ENCODE measurements around the gene PSG7.
"Not testable (repeated sequence)": the region's sequence is repeated elsewhere in the genome, so short reads cannot be mapped to it uniquely, and the experiment has no call there.

DNA sequence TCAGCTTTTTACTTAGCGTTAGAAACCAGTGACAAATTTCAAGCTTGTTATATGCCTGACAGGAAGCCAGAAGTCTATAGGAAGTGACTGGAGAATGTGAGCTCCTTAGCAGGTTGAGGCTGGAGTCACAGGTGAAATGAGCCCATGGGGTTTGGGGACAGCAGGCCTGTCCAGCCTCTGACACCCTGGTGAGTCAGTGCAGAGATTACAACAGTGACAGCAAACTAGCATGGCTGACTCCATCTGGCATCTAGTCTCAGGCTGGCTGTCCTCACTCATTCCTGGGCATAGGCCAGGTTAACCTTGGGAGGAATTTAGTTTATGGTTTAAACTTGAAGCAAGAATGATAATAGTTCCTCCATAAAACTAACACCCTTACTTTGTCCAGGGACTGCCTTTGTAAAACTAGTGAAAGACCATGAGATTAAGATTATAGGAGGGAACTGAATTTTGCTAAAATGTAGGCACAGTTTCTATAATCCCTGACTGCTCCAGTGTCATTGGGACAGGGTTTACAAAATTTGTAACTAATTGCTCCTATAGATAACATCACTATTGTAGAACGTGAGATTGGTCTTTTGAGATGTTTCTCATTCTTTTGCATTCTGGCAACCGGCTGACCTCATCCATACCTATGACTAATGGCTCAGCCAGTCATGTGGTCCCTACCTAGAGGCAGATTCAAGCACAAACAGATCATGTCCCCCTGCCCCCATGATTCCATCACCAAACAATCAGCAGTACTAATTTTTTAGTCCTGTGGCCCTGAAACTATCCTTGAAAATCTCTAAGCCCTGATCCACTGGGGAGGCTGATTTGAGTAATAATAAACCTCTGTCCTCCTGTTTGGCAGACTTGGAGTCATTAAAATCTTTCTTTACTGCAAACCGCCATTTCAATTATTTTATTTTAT lies 61.9 kb downstream of the PSG7 start:
- TF ChIP-seq CTCF (IDR thresholded peaks at IDR 0.05; ENCODE audit: insufficient read depth, low read length, poor library complexity, severe bottlenecking); EZH2phosphoT487 (conservative IDR thresholded peaks at IDR 0.05; ENCODE audit: low read length): not testable (repeated sequence)

Data from SU-DHL-6 (cell line).